Neuronal stem cell (in vitro differentiated cells): ENCODE measurements around the gene AKAP17A.

ENCODE experiments used
- DNase-seq: peaks from one replicate; pipeline ENCODE4 v3.0.0-alpha.2; 2013; ENCODE audit warnings: low spot score
- H2AFZ ChIP-seq: one replicate; pipeline ENCODE4 v1.6.1; 2013; ENCODE audit warnings: mild to moderate bottlenecking, low read length, inconsistent platforms
- H2AK5ac ChIP-seq: 2 replicates; pipeline ENCODE4 v1.6.1; 2013; ENCODE audit warnings: low read depth, mild to moderate bottlenecking, inconsistent platforms, low read length, moderate library complexity, mixed read lengths
- H2BK120ac ChIP-seq: 2 replicates; pipeline ENCODE4 v1.6.1; 2013; ENCODE audit warnings: low read depth, mild to moderate bottlenecking, inconsistent platforms, low read length, moderate library complexity, mixed read lengths
- H2BK12ac ChIP-seq: one replicate; pipeline ENCODE4 v1.6.1; 2013; ENCODE audit warnings: low read length, inconsistent platforms
- H2BK15ac ChIP-seq: 2 replicates; pipeline ENCODE4 v1.6.1; 2013; ENCODE audit warnings: mild to moderate bottlenecking, low read length, inconsistent platforms, mixed read lengths
- H2BK5ac ChIP-seq: one replicate; pipeline ENCODE4 v1.6.1; 2013; ENCODE audit warnings: inconsistent platforms, mild to moderate bottlenecking, low read length, moderate library complexity
- H3K14ac ChIP-seq: one replicate; pipeline ENCODE4 v1.6.1; 2013; ENCODE audit warnings: low read length, inconsistent platforms
- H3K18ac ChIP-seq: 2 replicates; pipeline ENCODE4 v1.6.1; 2013; ENCODE audit warnings: low read length, inconsistent platforms
- H3K23ac ChIP-seq: 2 replicates; pipeline ENCODE4 v1.6.1; 2013; ENCODE audit warnings: low read depth, mild to moderate bottlenecking, mixed read lengths, low read length, inconsistent platforms; ENCODE audit not compliant: poor library complexity
- H3K27ac ChIP-seq: replicated peaks from 3 replicates; pipeline ENCODE4 v1.5.1; 2013; ENCODE audit warnings: low read length, inconsistent platforms
- H3K27me3 ChIP-seq, 3 experiments: 2 replicates each; pipeline ENCODE4 v1.6.1; 2013; ENCODE audit warnings: low read length in 3 of 3, mild to moderate bottlenecking in 2 of 3, inconsistent platforms in 1 of 3, low read depth in 1 of 3, mixed read lengths in 1 of 3, moderate library complexity in 1 of 3; ENCODE audit not compliant: control insufficient read depth in 3 of 3, insufficient read depth in 3 of 3
- H3K36me3 ChIP-seq, 2 donors: replicated peaks in 1 of 2; 2 replicates each; pipeline ENCODE4 v1.6.1; 2013; ENCODE audit warnings: low read length in 2 of 2; ENCODE audit not compliant: control insufficient read depth in 2 of 2, insufficient read depth in 2 of 2
- H3K4ac ChIP-seq: 2 replicates; pipeline ENCODE4 v1.6.1; 2013; ENCODE audit warnings: inconsistent platforms, mild to moderate bottlenecking, low read length, moderate library complexity
- H3K4me1 ChIP-seq, 2 donors: 1 replicate in 1 of 2; 2 replicates in 1 of 2; pipeline ENCODE4 v1.6.1; 2013; ENCODE audit warnings: low read length in 2 of 2, low read depth in 1 of 2; ENCODE audit not compliant: control insufficient read depth in 2 of 2, insufficient read depth in 1 of 2
- H3K4me2 ChIP-seq: one replicate; pipeline ENCODE4 v1.6.1; 2013; ENCODE audit warnings: mild to moderate bottlenecking, low read length, inconsistent platforms; ENCODE audit not compliant: insufficient read depth, poor library complexity, severe bottlenecking
- H3K4me3 ChIP-seq, 2 donors: 2 replicates each; pipeline ENCODE4 v1.5.1; 2013; ENCODE audit warnings: low read length in 2 of 2, mild to moderate bottlenecking in 2 of 2, inconsistent platforms in 1 of 2, moderate library complexity in 1 of 2
- H3K79me1 ChIP-seq: one replicate; pipeline ENCODE4 v1.6.1; 2013; ENCODE audit warnings: low read depth, mild to moderate bottlenecking, inconsistent platforms, low read length, moderate library complexity
- H3K9ac ChIP-seq: one replicate; pipeline ENCODE4 v1.6.1; 2013; ENCODE audit warnings: mild to moderate bottlenecking, low read depth, low read length, inconsistent platforms; ENCODE audit not compliant: poor library complexity
- H3K9me3 ChIP-seq, 2 donors: replicated peaks in 1 of 2; 2 replicates each; pipeline versions ENCODE3 to v1.6.1; 2013; ENCODE audit warnings: low read length in 2 of 2, mild to moderate bottlenecking in 2 of 2, inconsistent platforms in 1 of 2, low read depth in 1 of 2, mixed read lengths in 1 of 2, moderate library complexity in 1 of 2; ENCODE audit not compliant: control insufficient read depth in 2 of 2, insufficient read depth in 1 of 2
- H4K8ac ChIP-seq: one replicate; pipeline ENCODE4 v1.6.1; 2013; ENCODE audit warnings: low read depth, mild to moderate bottlenecking, inconsistent platforms, low read length, moderate library complexity
- H4K91ac ChIP-seq: one replicate; pipeline ENCODE4 v1.6.1; 2013; ENCODE audit warnings: low read length, low read depth, mild to moderate bottlenecking, inconsistent platforms; ENCODE audit not compliant: poor library complexity
- WGBS, 2 donors: extraction: QIAGEN DNeasy Blood & Tissue Kit; methylation state at CpG; one replicate each; pipeline ENCODE4 v1.1.7; 2013; ENCODE audit warnings: missing lambda C conversion rate in 2 of 2, mixed read lengths in 1 of 2; ENCODE audit not compliant: insufficient read length in 2 of 2, insufficient replicate concordance in 1 of 2; ENCODE audit errors: extremely low coverage in 2 of 2; 5-methylcytosine and 5-hydroxymethylcytosine counted together

Gene AKAP17A

GRCh38 chrX:1546691-1547251 is 44.6 kb upstream of the AKAP17A start:
- Histone ChIP-seq H3K4me3 (no peak overlapping the region), H3K9me3 (no peaks in the 10 kb centered on the region), H3K4me2 (no peak overlapping the region), H3K79me1 (peaks cover 3% of the 10 kb centered on the region), H3K9ac (peak overlapping the region; percentile 21), H2BK5ac (no peak overlapping the region), H3K23ac (peak overlapping the region; percentile 43), H3K18ac (peak overlapping the region; percentile 57), H2BK12ac (no peak overlapping the region), H4K91ac (no peak overlapping the region), H4K8ac (no peak overlapping the region), H3K27me3 (no peaks in the 10 kb centered on the region), H3K4me1 (no peaks in the 10 kb centered on the region), H2BK15ac (peak overlapping the region; percentile 67), H2AK5ac (peak overlapping the region; percentile 37), H2AFZ (peak overlapping the region; percentile 61), H3K14ac (peak overlapping the region; percentile 56), H3K27ac (no peak overlapping the region), H3K36me3 (no peaks in the 10 kb centered on the region), H2BK120ac (no peak overlapping the region), H3K4ac (no peak overlapping the region)
- no peak for DNase-seq
- WGBS, 2 donors = no CpG with 5 or more reads among the region's 18 CpGs

DNA sequence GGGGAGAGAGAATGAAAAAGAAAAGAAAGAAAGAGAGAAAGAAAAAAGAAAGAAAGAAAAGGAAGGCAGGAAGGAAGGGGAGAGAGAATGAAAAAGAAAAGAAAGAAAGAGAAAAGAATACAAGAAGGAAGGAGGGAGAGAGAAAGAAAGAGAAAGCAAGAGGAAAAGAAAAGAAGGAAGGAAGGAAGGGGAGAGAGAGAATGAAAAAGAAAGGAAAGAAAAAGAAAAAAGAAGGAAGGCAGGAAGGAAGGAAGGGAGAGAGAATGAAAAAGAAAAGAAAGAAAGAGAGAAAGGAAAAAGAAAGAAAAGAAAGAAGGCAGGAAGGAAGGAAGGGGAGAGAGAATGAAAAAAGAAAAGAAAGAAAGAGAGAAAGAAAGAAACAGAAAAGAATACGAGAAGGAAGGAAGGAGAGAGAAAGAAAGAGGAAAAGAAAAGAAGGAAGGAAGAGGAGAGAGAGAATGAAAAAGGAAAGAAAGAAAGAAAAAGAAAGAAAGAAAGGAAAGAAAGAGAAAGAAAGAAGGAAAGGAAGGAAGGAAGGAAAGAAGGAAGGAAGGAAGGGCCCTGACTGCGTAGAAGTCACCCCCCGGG is 39.4 kb upstream of the AKAP17A start:
- no peaks in the 10 kb centered on the region for H3K4me1 ChIP-seq
- H3K4me2 ChIP-seq = no peak overlapping the region
- H3K27me3 ChIP-seq = no peaks in the 10 kb centered on the region
- H2BK15ac ChIP-seq = no peak overlapping the region
- no peak overlapping the region for H4K8ac ChIP-seq
- H3K23ac ChIP-seq = no peak overlapping the region
- H3K36me3 ChIP-seq = no peaks in the 10 kb centered on the region
- H3K27ac ChIP-seq = no peak overlapping the region
- no peak overlapping the region for H2AFZ ChIP-seq
- peaks cover 3% of the 10 kb centered on the region for H3K79me1 ChIP-seq
- H3K9ac ChIP-seq = no peak overlapping the region
- no peak overlapping the region for H3K18ac ChIP-seq
- H2BK12ac ChIP-seq = no peak overlapping the region
- no CpG with 5 or more reads among the region's 3 CpGs for WGBS, 2 donors
- no peaks in the 10 kb centered on the region for H3K9me3 ChIP-seq
- DNase-seq = no peak
- no peak overlapping the region for H2BK5ac ChIP-seq
- no peak overlapping the region for H2AK5ac ChIP-seq
- no peak overlapping the region for H3K4me3 ChIP-seq
- H3K4ac ChIP-seq = no peak overlapping the region
- no peak overlapping the region for H2BK120ac ChIP-seq
- no peak overlapping the region for H4K91ac ChIP-seq
- no peak overlapping the region for H3K14ac ChIP-seq

DNA sequence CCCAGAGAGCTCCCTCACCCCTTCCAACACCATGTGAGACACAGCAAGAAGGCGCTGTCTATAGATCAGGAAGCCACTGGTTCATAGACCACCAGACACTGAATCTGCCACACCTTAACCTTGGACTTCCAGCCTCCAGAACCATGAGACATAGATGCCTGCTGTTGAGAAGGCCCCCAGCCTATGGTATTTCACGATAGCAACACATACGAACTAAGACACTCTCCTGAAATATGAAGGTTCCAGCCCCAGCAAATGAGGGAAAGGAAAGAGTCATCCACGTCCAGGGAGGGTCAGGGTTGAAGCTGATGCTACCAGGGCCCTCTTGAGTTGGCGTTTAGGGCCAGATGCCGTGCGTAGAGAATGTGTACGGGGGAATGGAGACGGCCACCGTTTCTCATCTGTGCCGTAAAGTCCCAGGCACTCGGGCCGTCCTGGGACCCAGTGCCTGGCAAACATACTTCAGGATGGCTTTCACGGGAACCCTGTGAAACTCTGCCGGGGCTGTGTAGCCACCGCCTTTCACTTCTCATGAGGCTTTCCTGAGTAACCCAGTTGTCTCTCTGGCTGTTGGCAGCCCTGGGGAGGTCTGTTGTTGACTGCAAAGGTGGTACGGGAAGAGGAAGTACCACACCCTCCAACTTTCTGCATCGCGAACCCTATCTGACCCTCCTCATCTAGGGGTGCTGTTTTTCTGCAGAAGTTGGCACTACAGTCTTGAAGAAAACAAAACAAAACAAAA is 36.8 kb upstream of the AKAP17A start:
- no peak overlapping the region for H2BK15ac ChIP-seq
- no peak overlapping the region for H3K14ac ChIP-seq
- no peak overlapping the region for H2BK12ac ChIP-seq
- H3K27me3 ChIP-seq = no peaks in the 10 kb centered on the region
- H3K23ac ChIP-seq = no peak overlapping the region
- no peak overlapping the region for H3K4me3 ChIP-seq
- no peak overlapping the region for H4K8ac ChIP-seq
- H2AFZ ChIP-seq = no peak overlapping the region
- H3K4me1 ChIP-seq = no peaks in the 10 kb centered on the region
- no peak for DNase-seq
- H3K4ac ChIP-seq = no peak overlapping the region
- peaks cover 3% of the 10 kb centered on the region for H3K79me1 ChIP-seq
- WGBS, 2 donors = no CpG with 5 or more reads among the region's 19 CpGs
- H2BK5ac ChIP-seq = no peak overlapping the region
- H2AK5ac ChIP-seq = no peak overlapping the region
- no peaks in the 10 kb centered on the region for H3K9me3 ChIP-seq
- H3K18ac ChIP-seq = no peak overlapping the region
- no peak overlapping the region for H3K9ac ChIP-seq
- H3K36me3 ChIP-seq = no peaks in the 10 kb centered on the region
- H4K91ac ChIP-seq = no peak overlapping the region
- H2BK120ac ChIP-seq = no peak overlapping the region
- H3K27ac ChIP-seq = no peak overlapping the region
- no peak overlapping the region for H3K4me2 ChIP-seq

- Histone ChIP-seq H4K8ac (no peak overlapping the region), H3K9me3 (no peaks in the 10 kb centered on the region), H3K27me3 (no peaks in the 10 kb centered on the region), H2BK12ac (no peak overlapping the region), H2AFZ (no peak overlapping the region), H4K91ac (no peak overlapping the region), H3K4me2 (no peak overlapping the region), H3K9ac (no peak overlapping the region), H2BK15ac (no peak overlapping the region), H3K27ac (no peak overlapping the region), H3K14ac (no peak overlapping the region), H2AK5ac (no peak overlapping the region), H3K36me3 (no peaks in the 10 kb centered on the region), H3K18ac (no peak overlapping the region), H3K4me1 (no peaks in the 10 kb centered on the region), H3K4me3 (no peak overlapping the region), H3K4ac (no peak overlapping the region), H3K23ac (no peak overlapping the region), H3K79me1 (peaks cover 3% of the 10 kb centered on the region), H2BK120ac (no peak overlapping the region), H2BK5ac (no peak overlapping the region)
- WGBS, 2 donors = no CpG with 5 or more reads among the region's 6 CpGs
- no peak for DNase-seq
Observed at GRCh38 chrX:1555370-1555769, 36.0 kb upstream of the AKAP17A start.
